A549 (cell line): ENCODE data around the gene PRKCE.

Source experiments
- CEBPB ChIP-seq, 2 experiments: fragments of >200 bp in 1 of 2; sonication (Bioruptor Twin) in 1 of 2; formaldehyde crosslinking in 1 of 2; IDR thresholded peaks; 2 replicates each; pipeline ENCODE4 v1.6.1; 2012 to 2016
- CTCF ChIP-seq: fragments of >200 bp; sonication (Bioruptor Twin); formaldehyde crosslinking; IDR thresholded peaks from 3 replicates; pipeline ENCODE4 v1.5.1; 2016
- HES2 ChIP-seq: fragments of >200 bp; sonication (Bioruptor Twin); formaldehyde crosslinking; IDR thresholded peaks from 2 replicates; pipeline ENCODE4 v1.6.1; 2016
- KDM5A ChIP-seq: fragments of 200-600 bp; sonication (generic); IDR thresholded peaks from 2 replicates; pipeline ENCODE4 v1.6.1; 2016; ENCODE audit warnings: antibody characterized with exemption, mild to moderate bottlenecking
- POLR2AphosphoS2 ChIP-seq: conservative IDR thresholded peaks from 2 replicates; pipeline ENCODE4 v1.6.1; 2012; ENCODE audit warnings: low read length, improper control_type of control experiment, inconsistent platforms
- REST ChIP-seq: fragments of 200-600 bp; sonication (generic); IDR thresholded peaks from 2 replicates; pipeline ENCODE4 v1.6.1; 2016; ENCODE audit warnings: antibody characterized with exemption, mild to moderate bottlenecking, moderate library complexity
- RNF2 ChIP-seq: fragments of 200-600 bp; sonication (generic); IDR thresholded peaks from 2 replicates; pipeline ENCODE4 v1.6.1; 2016; ENCODE audit warnings: low read depth, mild to moderate bottlenecking, antibody characterized with exemption, moderate library complexity, borderline replicate concordance
- USF2 ChIP-seq: fragments of 450-650 bp; IDR thresholded peaks from 2 replicates; pipeline ENCODE4 v1.6.1; 2014; ENCODE audit warnings: antibody characterized with exemption

- no peak for TF ChIP-seq CTCF
- no peak for TF ChIP-seq KDM5A
- no peak for TF ChIP-seq REST
- TF ChIP-seq USF2, result no peak
- no peak for TF ChIP-seq POLR2AphosphoS2
- no peak for TF ChIP-seq RNF2
- no peak for TF ChIP-seq HES2
- no peak for TF ChIP-seq CEBPB (IDR thresholded peaks at IDR 0.05)
Measured at GRCh38 chr2:45925026-45925425, 273.6 kb downstream of the PRKCE start.
